Smooth muscle cell (in vitro differentiated cells): Measurements from ENCODE around the gene ANKRD53. TPM values are rescaled to one million over a fixed set of nuclear protein-coding genes. Genes with fewer than 3 reads are reported as not detected.

Source experiments
- DNase-seq: peaks from one replicate; lab custom pipeline; 2025; ENCODE audit not compliant: unreplicated experiment; lab: John Stamatoyannopoulos, UW
- H2AFZ ChIP-seq: fragments of 200-600 bp; sonication (generic); 2 replicates; pipeline ENCODE4 v1.6.0; 2016; ENCODE audit warnings: antibody characterized with exemption, low read depth, mild to moderate bottlenecking
- H3F3A ChIP-seq: fragments of 200-600 bp; sonication (generic); 2 replicates; pipeline ENCODE4 v1.6.0; 2017; ENCODE audit warnings: antibody characterized with exemption, low read depth
- H3K27ac ChIP-seq: fragments of 200-600 bp; sonication (generic); 2 replicates; pipeline ENCODE4 v1.5.1; 2016; ENCODE audit warnings: low read depth, mild to moderate bottlenecking
- H3K27me3 ChIP-seq: fragments of 200-600 bp; sonication (generic); 2 replicates; pipeline ENCODE4 v1.6.1; 2016; ENCODE audit warnings: low read depth, mild to moderate bottlenecking
- H3K36me3 ChIP-seq: fragments of 200-600 bp; sonication (generic); 2 replicates; pipeline ENCODE4 v1.5.1; 2016; ENCODE audit warnings: low read depth
- H3K4me1 ChIP-seq: fragments of 200-600 bp; sonication (generic); 2 replicates; pipeline ENCODE4 v1.5.1; 2016; ENCODE audit warnings: low read depth
- H3K4me2 ChIP-seq: fragments of 200-600 bp; sonication (generic); 2 replicates; pipeline ENCODE4 v1.6.0; 2016; ENCODE audit warnings: mild to moderate bottlenecking
- H3K4me3 ChIP-seq: fragments of 200-600 bp; sonication (generic); 2 replicates; pipeline ENCODE4 v1.5.1; 2016; ENCODE audit warnings: mild to moderate bottlenecking
- H3K79me2 ChIP-seq: fragments of 200-600 bp; sonication (generic); 2 replicates; pipeline ENCODE4 v1.6.0; 2016; ENCODE audit warnings: low read depth, mild to moderate bottlenecking
- H3K9ac ChIP-seq: fragments of 200-600 bp; sonication (generic); 2 replicates; pipeline ENCODE4 v1.6.0; 2016; ENCODE audit warnings: low read depth
- H3K9me3 ChIP-seq: fragments of 200-600 bp; sonication (generic); replicated peaks from 2 replicates; pipeline ENCODE4 v1.5.1; 2016; ENCODE audit warnings: low read depth
- H4K20me1 ChIP-seq: fragments of 200-600 bp; sonication (generic); 2 replicates; pipeline ENCODE4 v1.6.0; 2016; ENCODE audit warnings: low read depth
- WGBS: methylation state at CpG from one replicate; pipeline ENCODE4 v1.1.7; 2016; ENCODE audit warnings: low lambda C conversion rate; 5-methylcytosine and 5-hydroxymethylcytosine counted together
- polyA plus RNA-seq: library from polyadenylated mRNA; unstranded; fragments of >200 nt; fragmentation: Nextera tagmentation; extraction: Ambion mirVana; gene quantifications from 2 replicates; pipeline ENCODE4 v1.2.1, GENCODE V29; 2016
- total RNA-seq: library from RNA; depleted of rRNA; stranded (reverse); fragments of >200 nt; gene quantifications from 2 replicates; pipeline ENCODE4 v1.2.3, GENCODE V29; 2014
- TF ChIP-seq, protein P1 (sequence below): fragments of 200-600 bp; sonication (generic); IDR thresholded peaks from 2 replicates; pipeline ENCODE4 v1.5.1; 2017; ENCODE audit warnings: borderline replicate concordance, mild to moderate bottlenecking, antibody characterized with exemption; ENCODE audit not compliant: insufficient read depth, poor library complexity, severe bottlenecking

Gene ANKRD53
- total and polyA plus RNA-seq, 2 experiments from 2014 or later = 1.3 to 1.9 TPM

DNA sequence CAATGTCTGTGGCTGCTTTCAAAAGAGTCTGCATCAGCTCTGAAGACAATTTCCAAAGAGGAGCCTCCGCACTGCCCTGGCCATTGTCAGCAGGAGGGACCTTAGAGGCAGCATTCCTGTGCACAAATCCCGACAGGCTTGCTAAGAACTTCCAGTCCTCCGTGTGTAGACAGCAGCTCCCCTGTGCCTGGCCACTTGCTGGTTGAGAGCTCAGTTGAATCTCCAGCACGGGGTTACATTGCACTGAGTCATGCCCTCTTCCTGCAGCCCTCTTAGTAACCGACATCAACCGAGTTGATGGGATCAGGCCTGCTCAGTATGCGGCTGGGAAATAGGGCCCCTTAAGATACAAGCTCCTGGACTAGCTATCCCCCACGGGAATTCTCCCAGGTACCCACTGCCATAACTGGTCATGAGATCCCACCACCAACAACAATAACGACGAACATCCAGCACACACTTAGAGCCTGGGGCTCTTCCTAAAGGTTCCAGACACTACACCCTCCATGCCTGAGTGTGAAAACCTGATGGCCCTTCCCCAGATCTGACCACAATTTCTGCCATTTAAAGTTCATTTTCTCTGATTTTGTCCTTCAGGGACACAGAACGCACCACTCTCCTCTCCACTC is 30.8 kb upstream of the ANKRD53 start:
- Histone ChIP-seq H3K36me3 (no peaks in the 10 kb centered on the region), H3K27me3 (peaks cover 10% of the 10 kb centered on the region), H2AFZ (peak overlapping the region; percentile 73), H3K4me2 (no peak overlapping the region), H3K79me2 (no peaks in the 10 kb centered on the region), H3K4me1 (peaks cover 5% of the 10 kb centered on the region), H3K4me3 (peak overlapping the region; percentile 15), H3K9me3 (no peaks in the 10 kb centered on the region), H3F3A (no peaks in the 10 kb centered on the region), H3K27ac (no peak overlapping the region), H3K9ac (no peak overlapping the region), H4K20me1 (no peaks in the 10 kb centered on the region)
- TF ChIP-seq, protein P1, sequence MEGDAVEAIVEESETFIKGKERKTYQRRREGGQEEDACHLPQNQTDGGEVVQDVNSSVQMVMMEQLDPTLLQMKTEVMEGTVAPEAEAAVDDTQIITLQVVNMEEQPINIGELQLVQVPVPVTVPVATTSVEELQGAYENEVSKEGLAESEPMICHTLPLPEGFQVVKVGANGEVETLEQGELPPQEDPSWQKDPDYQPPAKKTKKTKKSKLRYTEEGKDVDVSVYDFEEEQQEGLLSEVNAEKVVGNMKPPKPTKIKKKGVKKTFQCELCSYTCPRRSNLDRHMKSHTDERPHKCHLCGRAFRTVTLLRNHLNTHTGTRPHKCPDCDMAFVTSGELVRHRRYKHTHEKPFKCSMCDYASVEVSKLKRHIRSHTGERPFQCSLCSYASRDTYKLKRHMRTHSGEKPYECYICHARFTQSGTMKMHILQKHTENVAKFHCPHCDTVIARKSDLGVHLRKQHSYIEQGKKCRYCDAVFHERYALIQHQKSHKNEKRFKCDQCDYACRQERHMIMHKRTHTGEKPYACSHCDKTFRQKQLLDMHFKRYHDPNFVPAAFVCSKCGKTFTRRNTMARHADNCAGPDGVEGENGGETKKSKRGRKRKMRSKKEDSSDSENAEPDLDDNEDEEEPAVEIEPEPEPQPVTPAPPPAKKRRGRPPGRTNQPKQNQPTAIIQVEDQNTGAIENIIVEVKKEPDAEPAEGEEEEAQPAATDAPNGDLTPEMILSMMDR = no peak
- 37% methylated on average over 11 of the region's 11 CpGs for WGBS
- no peak for DNase-seq

- peaks cover 18% of the 10 kb centered on the region for H3K27me3 ChIP-seq
- peak overlapping the region; percentile 15 for H3K4me3 ChIP-seq
- H3K4me1 ChIP-seq = no peaks in the 10 kb centered on the region
- 11% methylated on average over 27 of the region's 27 CpGs for WGBS
- TF ChIP-seq, protein P1 = peak; percentile 72
- H3K4me2 ChIP-seq = peak overlapping the region; percentile 81
- no peak overlapping the region for H3K27ac ChIP-seq
- no peaks in the 10 kb centered on the region for H3F3A ChIP-seq
- no peaks in the 10 kb centered on the region for H3K79me2 ChIP-seq
- peak; percentile 30 for DNase-seq
- H2AFZ ChIP-seq = peak overlapping the region; percentile 73
- H3K36me3 ChIP-seq = no peaks in the 10 kb centered on the region
- no peaks in the 10 kb centered on the region for H4K20me1 ChIP-seq
- no peaks in the 10 kb centered on the region for H3K9me3 ChIP-seq
- no peak overlapping the region for H3K9ac ChIP-seq
Observed at GRCh38 chr2:70948337-70949003, 30.0 kb upstream of the ANKRD53 start.

GRCh38 chr2:70949086-70949485 is 29.3 kb upstream of the ANKRD53 start:
- H3K27ac ChIP-seq = no peak overlapping the region
- no peak overlapping the region for H3K4me2 ChIP-seq
- H2AFZ ChIP-seq = no peak overlapping the region
- no peaks in the 10 kb centered on the region for H3K4me1 ChIP-seq
- TF ChIP-seq, protein P1 = no peak
- DNase-seq = no peak
- no peak overlapping the region for H3K4me3 ChIP-seq
- no peaks in the 10 kb centered on the region for H3K36me3 ChIP-seq
- no peak overlapping the region for H3K9ac ChIP-seq
- H4K20me1 ChIP-seq = no peaks in the 10 kb centered on the region
- no peaks in the 10 kb centered on the region for H3F3A ChIP-seq
- H3K9me3 ChIP-seq = no peaks in the 10 kb centered on the region
- H3K79me2 ChIP-seq = no peaks in the 10 kb centered on the region
- 76% methylated on average over 11 of the region's 11 CpGs for WGBS
- H3K27me3 ChIP-seq = peaks cover 24% of the 10 kb centered on the region
